GM19452 (cell line): ENCODE data around the gene GDPD5.

Source experiments
- ATAC-seq: cut with Tn5 transposase; IDR thresholded peaks from one replicate; pipeline ENCODE4 v1.9.1; 2021; ENCODE audit not compliant: unreplicated experiment

Gene GDPD5

GRCh38 chr11:75493626-75494025, 32.1 kb downstream of the GDPD5 start:
- ATAC-seq, result no peak

GRCh38 chr11:75492181-75492820, 33.4 kb downstream of the GDPD5 start:
- no peak for ATAC-seq

- no peak for ATAC-seq
Measured at GRCh38 chr11:75491465-75491864, 34.3 kb downstream of the GDPD5 start.

- ATAC-seq, result no peak
Measured at GRCh38 chr11:75490221-75491181, 35.2 kb downstream of the GDPD5 start.

- no peak for ATAC-seq
Measured at GRCh38 chr11:75487365-75487764, 38.4 kb downstream of the GDPD5 start.

- no peak for ATAC-seq
Measured at GRCh38 chr11:75485742-75486141, 40.0 kb downstream of the GDPD5 start.

GRCh38 chr11:75482931-75483469, 42.7 kb downstream of the GDPD5 start:
- ATAC-seq, result no peak

- ATAC-seq, result no peak
Measured at GRCh38 chr11:75481922-75482606, 43.7 kb downstream of the GDPD5 start.

- ATAC-seq, result no peak
Measured at GRCh38 chr11:75481223-75481921, 44.4 kb downstream of the GDPD5 start.

- no peak for ATAC-seq
Measured at GRCh38 chr11:75480185-75481175, 45.3 kb downstream of the GDPD5 start.

- no peak for ATAC-seq
Measured at GRCh38 chr11:75479597-75480145, 46.1 kb downstream of the GDPD5 start.

GRCh38 chr11:75478783-75479596, 46.8 kb downstream of the GDPD5 start:
- ATAC-seq, result no peak

GRCh38 chr11:75477614-75477935, 48.2 kb downstream of the GDPD5 start:
- no peak for ATAC-seq

GRCh38 chr11:75476739-75477613, 48.8 kb downstream of the GDPD5 start:
- no peak for ATAC-seq

- no peak for ATAC-seq
Measured at GRCh38 chr11:75475767-75476650, 49.7 kb downstream of the GDPD5 start.

- ATAC-seq, result no peak
Measured at GRCh38 chr11:75474878-75475766, 50.6 kb downstream of the GDPD5 start.
